HepG2 (cell line): ENCODE data around the gene SLC23A3. TPM values are rescaled to one million over a fixed set of nuclear protein-coding genes. Genes with fewer than 3 reads are reported as not detected.

Experiments
- AKAP8 ChIP-seq: sonication (generic); formaldehyde crosslinking; IDR thresholded peaks from 2 replicates; pipeline ENCODE4 v1.5.1; 2020; ENCODE audit warnings: mild to moderate bottlenecking, missing genetic modification reagents
- ARNT ChIP-seq: fragments of 450-650 bp; IDR thresholded peaks from 2 replicates; pipeline ENCODE4 v1.6.1; 2017
- HMG20A ChIP-seq: IDR thresholded peaks from 2 replicates; pipeline ENCODE4 v1.6.1; 2016; ENCODE audit warnings: borderline replicate concordance
- JUN ChIP-seq: sonication (generic); formaldehyde crosslinking; IDR thresholded peaks from 2 replicates; pipeline ENCODE4 v1.4.0; 2020; ENCODE audit warnings: mild to moderate bottlenecking, missing genetic modification reagents
- JUNB ChIP-seq: sonication (generic); formaldehyde crosslinking; IDR thresholded peaks from 2 replicates; pipeline ENCODE4 v1.8.0; 2022; ENCODE audit warnings: missing genetic modification reagents, mild to moderate bottlenecking, borderline replicate concordance
- KDM1A ChIP-seq: IDR thresholded peaks from 2 replicates; pipeline ENCODE4 v1.6.1; 2016; ENCODE audit warnings: missing compliant biosample characterization
- RFXAP ChIP-seq: sonication (generic); formaldehyde crosslinking; IDR thresholded peaks from 2 replicates; pipeline ENCODE4 v1.4.0; 2020; ENCODE audit warnings: missing genetic modification reagents, borderline replicate concordance
- SRSF1 ChIP-seq: fragments of 200-400 bp; formaldehyde crosslinking; optimal IDR thresholded peaks from 2 replicates; pipeline ENCODE3; 2017; ENCODE audit warnings: mild to moderate bottlenecking, low read depth, low read length, moderate library complexity
- YY1 ChIP-seq: IDR thresholded peaks from 2 replicates; pipeline ENCODE4 v1.6.1; 2011; ENCODE audit warnings: low read length, low read depth, moderate library complexity, mild to moderate bottlenecking; ENCODE audit not compliant: insufficient read depth, insufficient replicate concordance
- ZBTB25 ChIP-seq: IDR thresholded peaks from 2 replicates; pipeline ENCODE4 v1.6.1; 2018; ENCODE audit warnings: missing genetic modification reagents
- ZNF230 ChIP-seq: sonication (generic); formaldehyde crosslinking; IDR thresholded peaks from 2 replicates; pipeline ENCODE4 v1.4.0; 2020; ENCODE audit warnings: mild to moderate bottlenecking, missing genetic modification reagents
- ZNF362 ChIP-seq: sonication (generic); formaldehyde crosslinking; IDR thresholded peaks from 2 replicates; pipeline ENCODE4 v1.4.0; 2020; ENCODE audit warnings: missing genetic modification reagents, mild to moderate bottlenecking, borderline replicate concordance
- ZNF468 ChIP-seq: sonication (generic); formaldehyde crosslinking; IDR thresholded peaks from 2 replicates; pipeline ENCODE4 v1.8.0; 2022; ENCODE audit warnings: mild to moderate bottlenecking, moderate library complexity, missing genetic modification reagents
- ZNF687 ChIP-seq: sonication (generic); formaldehyde crosslinking; IDR thresholded peaks from 2 replicates; pipeline ENCODE4 v1.5.1; 2020; ENCODE audit warnings: mild to moderate bottlenecking, missing genetic modification reagents, moderate library complexity
- ZNF703 ChIP-seq: sonication (generic); formaldehyde crosslinking; IDR thresholded peaks from 2 replicates; pipeline ENCODE4 v1.5.1; 2020; ENCODE audit warnings: missing genetic modification reagents, mild to moderate bottlenecking, moderate library complexity, borderline replicate concordance
- polyA plus RNA-seq, 8 experiments: library from polyadenylated mRNA; depleted of rRNA in 3 of 8; stranded (reverse) in 7 of 8; unstranded in 1 of 8; fragments of >200 nt; fragmentation: Illumina TruSeq in 4 of 8; extraction: Trizol in 4 of 8; gene quantifications; 2 replicates each; pipeline versions ENCODE4 v1.2.1 to v1.2.3, GENCODE V29; 2011 to 2016; ENCODE audit warnings: low read depth in 4 of 8, missing spikeins in 1 of 8, mixed read lengths in 1 of 8; ENCODE audit not compliant: insufficient read depth in 1 of 8
- total RNA-seq, 5 experiments: library from RNA; depleted of rRNA; stranded (reverse); fragments of >200 nt; fragmentation: Illumina TruSeq; extraction: Trizol; gene quantifications; 2 replicates each; pipeline ENCODE4 v1.2.3, GENCODE V29; 2016; ENCODE audit warnings: low read depth in 1 of 5
- TF ChIP-seq, protein P1 (sequence below): sonication (generic); formaldehyde crosslinking; IDR thresholded peaks from 2 replicates; pipeline ENCODE4 v1.4.0; 2020; ENCODE audit warnings: missing genetic modification reagents

The SLC23A3 gene
- total and polyA plus RNA-seq, 2 of the 13 experiments (the other 11 are each of a cell fraction or from before 2014, with no cell fraction given): 0.38 to 0.78 TPM

GRCh38 chr2:219207884-219208740 lies 38.3 kb upstream of the SLC23A3 start (continued):
- 0 out of 2 replicates have a peak, but pooled peaks have one; percentile 60 for TF ChIP-seq JUN
- 0 out of 2 replicates have a peak, but pooled peaks have one; percentile 19 for TF ChIP-seq KDM1A (CRISPR knock-in tag)
- no peak for TF ChIP-seq ZNF468 (CRISPR knock-in tag)
- no peak for TF ChIP-seq ZNF703 (CRISPR knock-in tag)
- peak; percentile 75; the same call in 1 of the 2 replicates for TF ChIP-seq ZBTB25 (CRISPR knock-in tag)
- TF ChIP-seq ZNF687 (CRISPR knock-in tag): peak; percentile 73
- TF ChIP-seq YY1: no peak
- TF ChIP-seq JUNB (CRISPR knock-in tag): no peak
- TF ChIP-seq, protein P1, sequence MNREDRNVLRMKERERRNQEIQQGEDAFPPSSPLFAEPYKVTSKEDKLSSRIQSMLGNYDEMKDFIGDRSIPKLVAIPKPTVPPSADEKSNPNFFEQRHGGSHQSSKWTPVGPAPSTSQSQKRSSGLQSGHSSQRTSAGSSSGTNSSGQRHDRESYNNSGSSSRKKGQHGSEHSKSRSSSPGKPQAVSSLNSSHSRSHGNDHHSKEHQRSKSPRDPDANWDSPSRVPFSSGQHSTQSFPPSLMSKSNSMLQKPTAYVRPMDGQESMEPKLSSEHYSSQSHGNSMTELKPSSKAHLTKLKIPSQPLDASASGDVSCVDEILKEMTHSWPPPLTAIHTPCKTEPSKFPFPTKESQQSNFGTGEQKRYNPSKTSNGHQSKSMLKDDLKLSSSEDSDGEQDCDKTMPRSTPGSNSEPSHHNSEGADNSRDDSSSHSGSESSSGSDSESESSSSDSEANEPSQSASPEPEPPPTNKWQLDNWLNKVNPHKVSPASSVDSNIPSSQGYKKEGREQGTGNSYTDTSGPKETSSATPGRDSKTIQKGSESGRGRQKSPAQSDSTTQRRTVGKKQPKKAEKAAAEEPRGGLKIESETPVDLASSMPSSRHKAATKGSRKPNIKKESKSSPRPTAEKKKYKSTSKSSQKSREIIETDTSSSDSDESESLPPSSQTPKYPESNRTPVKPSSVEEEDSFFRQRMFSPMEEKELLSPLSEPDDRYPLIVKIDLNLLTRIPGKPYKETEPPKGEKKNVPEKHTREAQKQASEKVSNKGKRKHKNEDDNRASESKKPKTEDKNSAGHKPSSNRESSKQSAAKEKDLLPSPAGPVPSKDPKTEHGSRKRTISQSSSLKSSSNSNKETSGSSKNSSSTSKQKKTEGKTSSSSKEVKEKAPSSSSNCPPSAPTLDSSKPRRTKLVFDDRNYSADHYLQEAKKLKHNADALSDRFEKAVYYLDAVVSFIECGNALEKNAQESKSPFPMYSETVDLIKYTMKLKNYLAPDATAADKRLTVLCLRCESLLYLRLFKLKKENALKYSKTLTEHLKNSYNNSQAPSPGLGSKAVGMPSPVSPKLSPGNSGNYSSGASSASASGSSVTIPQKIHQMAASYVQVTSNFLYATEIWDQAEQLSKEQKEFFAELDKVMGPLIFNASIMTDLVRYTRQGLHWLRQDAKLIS: peak; percentile 24; the same call in 1 of the 2 replicates
- TF ChIP-seq ZNF362: no peak; the same call in 1 of the 2 replicates
- peak; percentile 23 for TF ChIP-seq SRSF1
- TF ChIP-seq ZNF230: peak; percentile 52; the same call in 1 of the 2 replicates
- TF ChIP-seq HMG20A (CRISPR knock-in tag): peak; percentile 78; the same call in 1 of the 2 replicates
- TF ChIP-seq ARNT: no peak
- 0 out of 2 replicates have a peak, but pooled peaks have one; percentile 40 for TF ChIP-seq AKAP8 (CRISPR knock-in tag)
- peak; percentile 73; the same call in 1 of the 2 replicates for TF ChIP-seq RFXAP (CRISPR knock-in tag)
